HEK293 (cell line): ENCODE measurements around the gene AP5Z1.

ENCODE experiments used
- CTCF ChIA-PET: fragments of 350-600 bp; formaldehyde crosslinking; extraction: SDS; loops from one replicate; lab custom pipeline; 2021; ENCODE audit warnings: antibody characterized with exemption; lab: Yijun Ruan, JAX
- POLR2A ChIA-PET: fragments of 300-600 bp; formaldehyde crosslinking; extraction: SDS; loops from one replicate; lab custom pipeline; 2020; ENCODE audit warnings: antibody characterized with exemption, inconsistent platforms; lab: Yijun Ruan, JAX
- H3K27ac ChIP-seq: fragments of 200-500 bp; sonication (Bioruptor generic); 2 replicates; pipeline ENCODE4 v1.5.1; 2014; ENCODE audit warnings: low read depth, low read length, control low read depth, inconsistent platforms; ENCODE audit errors: extremely low read depth
- H3K36me3 ChIP-seq, 2 experiments: fragments of 200-500 bp in 1 of 2; sonication (Bioruptor generic) in 1 of 2; 1 replicate in 1 of 2; 2 replicates in 1 of 2; pipeline ENCODE4 v1.5.1; 2014 to 2017; ENCODE audit warnings: inconsistent platforms in 2 of 2, low read length in 2 of 2; ENCODE audit not compliant: control insufficient read depth in 2 of 2, insufficient read depth in 1 of 2
- H3K4me1 ChIP-seq: fragments of 200-500 bp; sonication (Bioruptor generic); 2 replicates; pipeline ENCODE4 v1.5.1; 2014; ENCODE audit warnings: mild to moderate bottlenecking, low read length, inconsistent platforms; ENCODE audit not compliant: control insufficient read depth, insufficient read depth
- H3K4me3 ChIP-seq: 2 replicates; pipeline ENCODE4 v1.5.1; 2011; ENCODE audit warnings: low read depth, mild to moderate bottlenecking, control low read depth, low read length, moderate library complexity
- H3K9me3 ChIP-seq: fragments of 200-500 bp; sonication (Bioruptor generic); 2 replicates; pipeline ENCODE4 v1.5.1; 2014; ENCODE audit warnings: low read depth, low read length, inconsistent platforms; ENCODE audit not compliant: control insufficient read depth, insufficient read depth
- HOXD13 ChIP-seq: sonication (generic); formaldehyde crosslinking; IDR thresholded peaks from 2 replicates; pipeline ENCODE4 v1.8.0; 2022; ENCODE audit warnings: missing genetic modification reagents, borderline replicate concordance
- REPIN1 ChIP-seq: fragments of 450-650 bp; formaldehyde crosslinking; IDR thresholded peaks from 2 replicates; pipeline ENCODE4 v1.5.1; 2017; ENCODE audit warnings: missing biosample characterization, missing genetic modification characterization, low read depth
- REST ChIP-seq: fragments of 450-650 bp; formaldehyde crosslinking; IDR thresholded peaks from 2 replicates; pipeline ENCODE4 v1.5.1; 2016; ENCODE audit warnings: missing biosample characterization, missing genetic modification characterization
- SP3 ChIP-seq: fragments of 450-650 bp; formaldehyde crosslinking; IDR thresholded peaks from 2 replicates; pipeline ENCODE4 v1.5.1; 2016; ENCODE audit warnings: missing biosample characterization, missing genetic modification characterization
- SP7 ChIP-seq: fragments of 450-650 bp; formaldehyde crosslinking; IDR thresholded peaks from 2 replicates; pipeline ENCODE4 v1.5.1; 2016; ENCODE audit warnings: missing biosample characterization, missing genetic modification characterization
- ZIC2 ChIP-seq: fragments of 450-650 bp; formaldehyde crosslinking; IDR thresholded peaks from 2 replicates; pipeline ENCODE4 v1.5.1; 2016; ENCODE audit warnings: missing biosample characterization, missing genetic modification characterization
- ZNF350 ChIP-seq: fragments of 450-650 bp; formaldehyde crosslinking; IDR thresholded peaks from 2 replicates; pipeline ENCODE4 v1.5.0; 2017; ENCODE audit warnings: missing biosample characterization, mild to moderate bottlenecking, missing genetic modification characterization
- ZNF366 ChIP-seq: fragments of 450-650 bp; formaldehyde crosslinking; conservative IDR thresholded peaks from 2 replicates; pipeline ENCODE4 v1.5.1; 2016; ENCODE audit warnings: missing biosample characterization, missing genetic modification characterization
- ZNF416 ChIP-seq: fragments of 450-650 bp; formaldehyde crosslinking; IDR thresholded peaks from 2 replicates; pipeline ENCODE4 v1.5.1; 2016; ENCODE audit warnings: missing biosample characterization, missing genetic modification characterization
- ZNF449 ChIP-seq: fragments of 450-650 bp; formaldehyde crosslinking; IDR thresholded peaks from 2 replicates; pipeline ENCODE4 v1.5.1; 2017; ENCODE audit warnings: missing biosample characterization, mild to moderate bottlenecking, missing genetic modification characterization, moderate library complexity
- ZNF488 ChIP-seq: fragments of 450-650 bp; formaldehyde crosslinking; IDR thresholded peaks from 2 replicates; pipeline ENCODE4 v1.5.1; 2016; ENCODE audit warnings: missing biosample characterization, missing genetic modification characterization
- ZSCAN23 ChIP-seq: fragments of 450-650 bp; formaldehyde crosslinking; IDR thresholded peaks from 2 replicates; pipeline ENCODE4 v1.5.1; 2016; ENCODE audit warnings: missing biosample characterization, missing genetic modification characterization
- TF ChIP-seq, protein P1 (sequence below): fragments of 450-650 bp; formaldehyde crosslinking; IDR thresholded peaks from 2 replicates; pipeline ENCODE4; 2016; ENCODE audit warnings: missing biosample characterization, missing genetic modification characterization

AP5Z1 gene

DNA sequence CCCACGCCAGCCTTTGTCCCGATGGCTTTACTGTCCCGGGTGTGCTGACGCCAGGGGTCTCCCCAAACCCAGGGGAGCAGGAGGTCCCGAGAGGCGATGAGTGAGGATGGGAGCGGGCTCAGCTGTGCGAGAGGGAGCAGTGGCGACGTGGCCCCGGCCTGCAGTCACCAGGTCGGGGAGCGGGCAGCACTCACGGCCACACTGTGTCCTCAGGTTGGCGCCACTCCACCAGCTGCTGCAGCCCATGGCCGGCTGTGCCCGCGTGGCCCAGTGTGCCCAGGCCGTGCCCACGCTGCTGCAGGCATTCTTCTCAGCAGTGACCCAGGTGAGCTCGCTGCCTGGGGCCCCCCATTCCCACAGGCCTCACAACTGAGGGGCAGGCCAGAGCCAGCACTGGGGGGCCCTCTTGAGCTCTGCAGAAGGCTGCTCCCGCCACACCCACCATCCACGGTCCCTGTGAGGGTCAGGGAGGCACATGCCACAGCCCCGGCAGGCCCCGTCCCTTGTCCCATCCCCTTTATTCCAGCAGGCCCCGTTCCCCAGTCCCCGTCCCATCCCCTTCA is 13.3 kb downstream of the AP5Z1 start:
- TF ChIP-seq REPIN1 (tag by site-specific recombination): no peak
- TF ChIP-seq, protein P1, sequence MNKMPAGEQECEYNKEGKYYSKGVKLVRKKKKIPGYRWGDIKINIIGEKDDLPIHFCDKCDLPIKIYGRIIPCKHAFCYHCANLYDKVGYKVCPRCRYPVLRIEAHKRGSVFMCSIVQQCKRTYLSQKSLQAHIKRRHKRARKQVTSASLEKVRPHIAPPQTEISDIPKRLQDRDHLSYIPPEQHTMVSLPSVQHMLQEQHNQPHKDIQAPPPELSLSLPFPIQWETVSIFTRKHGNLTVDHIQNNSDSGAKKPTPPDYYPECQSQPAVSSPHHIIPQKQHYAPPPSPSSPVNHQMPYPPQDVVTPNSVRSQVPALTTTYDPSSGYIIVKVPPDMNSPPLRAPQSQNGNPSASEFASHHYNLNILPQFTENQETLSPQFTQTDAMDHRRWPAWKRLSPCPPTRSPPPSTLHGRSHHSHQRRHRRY (tag by site-specific recombination): no peak
- TF ChIP-seq, all 188 proteins: peak for 0
- Histone ChIP-seq H3K9me3 (no peaks in the 10 kb centered on the region), H3K36me3 (peaks cover 0 to 49% of the 10 kb centered on the region in 2 experiments; a peak in 1 of 3 replicates), H3K4me3 (no peak overlapping the region), H3K27ac (no peak overlapping the region), H3K4me1 (no peaks in the 10 kb centered on the region)
- ChIA-PET CTCF (interaction anchor here (1.5 kb wide), 1 partner anchor 9 kb away, joined by 5 read pairs; no protein-coding TSS in a partner anchor), POLR2A (no interaction called here)

GRCh38 chr7:4789194-4790077 is 14.0 kb downstream of the AP5Z1 start:
- TF ChIP-seq, protein P1 (tag by site-specific recombination): no peak
- TF ChIP-seq REST: no peak
- TF ChIP-seq ZNF416: no peak
- no peak for TF ChIP-seq ZNF488
- no peak for TF ChIP-seq ZSCAN23
- no peak for TF ChIP-seq HOXD13 (CRISPR knock-in tag)
- TF ChIP-seq SP7 (tag by site-specific recombination): no peak
- no peak for TF ChIP-seq ZNF366 (tag by site-specific recombination)
- TF ChIP-seq SP3 (tag by site-specific recombination): no peak
- no peak for TF ChIP-seq ZNF350 (tag by site-specific recombination)
- no peak for TF ChIP-seq ZIC2
- no peak for TF ChIP-seq ZNF449
- peaks cover 0 to 47% of the 10 kb centered on the region in 2 experiments; a peak in 1 of 3 replicates for H3K36me3 ChIP-seq
- no peak overlapping the region for H3K27ac ChIP-seq
- no peaks in the 10 kb centered on the region for H3K9me3 ChIP-seq
- ChIA-PET POLR2A (interaction anchor here (1.1 kb wide), 1 partner anchor 184 kb away, joined by 3 read pairs; no protein-coding TSS in a partner anchor), CTCF (interaction anchor here (1.5 kb wide), 1 partner anchor 8 kb away, joined by 5 read pairs; no protein-coding TSS in a partner anchor)
- H3K4me1 ChIP-seq: no peaks in the 10 kb centered on the region
- no peak overlapping the region for H3K4me3 ChIP-seq
